NCI-H2029 treated with DMSO at 0.1 percent for 48 hours (cell line): ENCODE data around the gene PTPRN.
A peak's percentile ranks its signal among the peaks of the same experiment; 100 is the strongest.

Experiments
- DNase-seq: peaks from one replicate; lab custom pipeline; 2025; lab: John Stamatoyannopoulos, UW

Gene PTPRN

GRCh38 chr2:219308142-219309101 lies 779 bp downstream of the PTPRN start:
- no peak for DNase-seq

- DNase-seq = no peak
Observed at GRCh38 chr2:219306047-219306446, 3.2 kb downstream of the PTPRN start.

DNA sequence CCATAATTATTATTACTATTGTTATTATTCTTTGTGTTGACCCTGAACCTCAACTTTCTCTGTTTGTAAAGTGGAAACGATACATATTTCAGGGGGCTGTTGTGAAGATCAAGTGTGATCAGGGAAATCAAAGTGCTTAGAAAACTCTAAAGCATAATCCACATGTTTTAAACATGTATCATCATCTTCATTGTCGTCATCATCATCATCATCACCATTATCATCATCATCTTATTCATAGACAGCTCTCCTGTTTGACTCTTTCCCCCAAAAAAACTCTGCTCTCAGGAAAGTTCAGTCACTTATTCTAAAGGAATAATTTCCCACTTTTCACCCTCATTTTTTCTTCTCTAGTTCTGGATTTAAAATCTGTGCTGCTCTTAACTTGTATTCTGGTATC lies 5.0 kb downstream of the PTPRN start:
- no peak for DNase-seq

DNA sequence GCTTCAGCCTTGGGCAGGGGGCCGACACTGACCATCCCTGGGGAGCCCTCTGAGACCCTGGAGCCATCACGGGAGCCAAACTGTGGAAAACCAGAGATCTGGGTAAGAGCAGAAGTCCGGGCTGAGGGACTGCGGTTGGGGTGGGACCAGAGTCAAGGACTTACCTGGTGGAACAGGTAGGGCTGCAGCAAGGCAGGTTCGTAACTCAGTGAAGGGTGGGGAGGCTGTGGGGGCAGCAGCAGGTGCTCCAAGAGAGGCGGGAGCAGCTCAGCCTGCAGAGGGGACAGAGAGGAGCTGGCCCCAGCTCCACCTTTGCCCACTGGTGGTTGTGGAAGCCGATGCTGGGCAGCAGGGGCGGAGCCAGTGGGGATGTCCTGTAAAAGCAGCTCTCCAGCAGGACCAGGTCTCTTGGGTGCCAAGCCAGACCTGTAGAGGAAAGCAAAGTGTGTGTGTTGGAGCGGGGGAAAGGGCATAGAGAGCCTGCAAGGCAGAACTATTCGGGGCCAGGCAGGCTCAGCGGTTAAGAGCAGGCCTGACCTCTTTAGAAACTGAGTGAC lies 6.7 kb downstream of the PTPRN start:
- DNase-seq = no peak

DNA sequence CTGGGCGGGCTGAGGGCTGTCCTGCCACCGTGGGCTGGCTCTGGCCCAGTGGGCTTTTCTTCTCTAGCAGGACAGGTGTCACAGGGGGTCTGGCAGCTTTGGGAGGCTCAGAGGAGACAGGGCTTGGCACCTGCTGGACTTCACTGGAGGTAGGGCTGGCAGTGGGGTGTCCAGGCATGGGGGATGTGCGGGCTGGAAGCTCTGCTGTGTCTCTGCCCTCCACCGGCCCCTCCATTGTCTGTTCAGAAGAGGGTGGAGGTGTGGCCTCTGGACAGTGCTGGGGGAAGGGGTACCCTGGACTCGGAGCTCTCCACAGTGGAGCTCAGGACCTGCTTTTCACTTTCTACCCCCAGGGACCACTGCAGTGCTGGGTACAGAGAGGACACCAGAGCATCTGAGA lies 9.2 kb downstream of the PTPRN start:
- DNase-seq = no peak

DNA sequence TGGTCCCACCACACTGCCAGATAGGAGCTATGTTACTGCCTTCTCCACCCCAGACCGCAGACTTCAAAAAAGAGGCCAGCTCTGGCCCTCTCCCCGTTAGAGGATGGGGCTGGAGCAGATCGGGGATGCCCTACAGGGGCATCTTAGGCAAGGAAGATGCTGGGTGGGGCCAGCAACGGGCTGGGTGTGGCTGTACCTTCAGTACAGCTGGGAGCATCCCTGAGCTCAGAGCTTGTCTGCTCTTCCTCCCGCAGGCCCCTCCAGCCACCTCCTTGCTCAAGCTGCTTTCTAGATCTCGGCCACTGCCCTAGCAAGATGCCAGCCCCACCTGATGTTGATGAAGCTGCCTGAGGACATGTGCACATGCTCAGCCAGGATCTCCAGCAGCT lies 9.8 kb downstream of the PTPRN start:
- no peak for DNase-seq

DNA sequence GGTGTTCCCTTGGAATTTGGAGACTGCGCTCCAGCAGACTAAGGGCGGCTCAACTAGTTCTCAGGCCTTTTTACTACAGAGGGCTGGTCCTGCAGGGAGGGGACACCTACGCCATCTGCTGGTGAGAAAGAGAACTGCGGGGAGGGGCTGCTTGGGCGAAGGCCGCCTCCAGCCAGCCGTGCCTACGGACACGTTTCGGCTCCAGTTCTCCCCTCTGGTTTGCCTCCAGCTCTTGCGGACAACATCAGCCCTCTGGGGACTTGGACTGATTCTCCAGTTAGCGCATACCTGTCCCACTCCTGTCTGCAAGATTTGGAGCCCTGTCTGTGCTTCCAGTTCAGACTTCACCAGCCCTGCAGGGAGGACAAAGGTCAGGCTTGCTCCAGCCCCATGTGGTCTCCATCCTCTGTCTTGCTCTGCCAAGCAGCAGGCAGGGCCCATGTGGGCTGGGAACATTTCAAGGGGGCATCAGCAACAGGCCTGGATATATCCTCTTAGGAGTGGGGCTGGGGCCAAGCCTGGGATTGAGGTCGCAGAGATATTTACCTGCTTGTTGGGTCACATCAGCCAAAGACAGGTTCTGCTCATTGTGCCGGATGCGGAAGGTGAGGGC lies 10.3 kb downstream of the PTPRN start:
- DNase-seq = peak; percentile 45

GRCh38 chr2:219297766-219298456 lies 11.3 kb downstream of the PTPRN start:
- DNase-seq = no peak

DNA sequence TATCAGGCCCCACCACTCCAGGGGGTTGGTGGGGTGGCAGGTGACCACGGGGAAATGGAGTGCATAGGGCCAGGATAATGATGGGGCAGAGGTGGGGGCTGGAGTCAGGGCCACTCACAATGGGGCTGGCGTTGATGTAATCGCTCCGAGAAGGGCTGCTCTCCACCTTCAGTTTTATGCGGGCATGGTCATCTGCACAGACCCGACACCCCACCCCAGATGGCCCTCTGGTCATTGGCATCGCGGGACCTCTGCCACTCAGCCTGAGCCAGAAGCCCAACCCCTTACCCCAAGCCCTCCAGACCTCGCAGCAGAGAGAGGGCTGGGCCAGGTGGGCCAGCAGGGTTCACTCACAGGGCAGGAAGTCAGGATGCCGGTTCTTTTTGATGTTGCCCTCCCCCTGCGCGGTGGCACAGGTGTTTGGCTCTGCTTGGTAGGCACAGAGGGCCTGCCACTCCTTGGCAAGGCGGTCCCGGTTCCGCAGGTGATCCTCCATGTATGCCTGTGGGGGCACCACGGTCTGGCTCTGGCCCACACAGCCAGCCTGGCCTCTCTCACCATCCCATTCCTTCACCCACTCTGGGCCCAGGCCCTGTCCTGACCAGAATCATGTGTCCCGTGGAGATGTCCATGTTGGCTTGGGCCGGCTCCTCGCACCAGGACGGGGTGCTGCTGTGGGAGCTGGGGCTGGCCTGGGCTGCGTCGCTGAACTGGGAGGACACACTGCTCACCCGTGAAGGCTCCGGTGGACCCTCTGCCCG lies 12.4 kb downstream of the PTPRN start:
- DNase-seq = no peak

- DNase-seq = no peak
Observed at GRCh38 chr2:219296142-219296541, 13.1 kb downstream of the PTPRN start.

DNA sequence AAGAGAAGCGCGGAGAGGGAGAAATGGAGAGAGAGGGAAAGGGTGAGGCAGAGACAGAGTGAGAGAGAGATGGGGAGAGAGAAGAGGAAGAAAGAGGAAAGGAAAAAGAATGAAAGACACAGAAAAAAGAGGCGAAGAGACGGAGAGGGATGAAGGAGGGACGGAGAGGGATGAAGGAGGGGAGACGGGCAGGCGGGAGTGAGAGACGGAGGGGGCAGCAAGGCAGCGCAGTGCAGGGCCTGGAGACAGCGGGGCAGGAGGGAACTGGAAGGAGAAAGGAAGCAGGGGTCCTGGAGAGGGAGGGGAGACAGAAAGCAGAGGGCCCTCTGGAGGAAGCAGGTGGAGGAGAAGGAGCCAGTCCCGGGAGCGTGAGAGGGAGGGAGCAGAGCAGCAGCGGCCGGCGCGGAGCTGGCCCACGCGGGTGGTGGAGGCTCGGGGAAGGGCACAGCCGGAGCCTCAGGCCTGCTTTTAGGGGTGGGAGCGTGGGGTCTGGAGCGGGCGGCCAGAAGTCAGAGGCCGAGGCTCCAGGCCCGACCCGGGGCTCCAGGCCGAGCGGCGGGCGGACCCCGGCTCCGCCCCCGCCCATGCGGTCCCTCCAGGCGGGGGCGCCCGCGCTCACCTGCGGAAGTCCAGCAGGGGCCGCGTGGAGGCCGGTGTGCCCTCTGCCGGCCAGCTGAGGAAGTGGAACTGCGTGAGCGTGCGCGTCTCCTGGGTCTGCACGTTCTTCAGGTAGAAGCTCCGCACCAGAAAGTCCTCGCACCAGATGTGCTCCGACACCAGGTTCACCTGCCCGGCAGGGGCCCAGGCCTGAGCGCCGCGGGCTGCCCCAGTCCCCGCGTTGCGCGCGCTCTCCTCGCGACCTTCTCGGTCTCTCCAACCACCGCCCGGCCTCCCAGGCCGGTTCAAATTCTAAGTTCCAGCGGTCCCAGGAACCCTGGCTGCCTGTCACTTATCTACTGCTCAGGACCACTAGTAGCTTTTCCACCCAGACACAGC lies 14.5 kb downstream of the PTPRN start:
- peak; percentile 35 for DNase-seq

DNA sequence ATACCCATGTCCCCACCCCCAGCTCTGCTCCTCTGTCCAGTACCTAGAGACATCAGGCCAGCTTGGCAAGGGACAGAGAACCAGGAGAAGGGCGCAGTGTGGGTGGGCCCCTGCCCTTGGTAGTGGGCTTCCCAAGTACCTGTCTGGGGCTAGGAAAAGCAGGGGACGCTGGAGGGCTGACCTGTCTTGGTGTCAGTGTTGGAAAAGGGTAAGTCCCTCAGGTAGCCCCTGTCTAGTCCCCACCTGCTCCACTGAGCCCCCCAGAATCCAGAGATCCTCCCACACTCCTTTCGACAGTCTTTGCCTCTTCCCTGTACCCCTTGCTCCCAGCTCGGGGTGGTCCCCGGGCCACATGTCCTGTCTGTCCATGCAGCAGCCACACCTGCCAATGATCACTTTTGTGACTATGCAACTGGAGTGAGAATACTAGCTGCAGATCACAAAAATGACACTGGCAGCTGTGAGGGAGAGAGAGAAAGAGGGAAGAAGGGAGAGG lies 15.4 kb downstream of the PTPRN start:
- DNase-seq = no peak

GRCh38 chr2:219292616-219293015 lies 16.6 kb downstream of the PTPRN start:
- DNase-seq = no peak

DNA sequence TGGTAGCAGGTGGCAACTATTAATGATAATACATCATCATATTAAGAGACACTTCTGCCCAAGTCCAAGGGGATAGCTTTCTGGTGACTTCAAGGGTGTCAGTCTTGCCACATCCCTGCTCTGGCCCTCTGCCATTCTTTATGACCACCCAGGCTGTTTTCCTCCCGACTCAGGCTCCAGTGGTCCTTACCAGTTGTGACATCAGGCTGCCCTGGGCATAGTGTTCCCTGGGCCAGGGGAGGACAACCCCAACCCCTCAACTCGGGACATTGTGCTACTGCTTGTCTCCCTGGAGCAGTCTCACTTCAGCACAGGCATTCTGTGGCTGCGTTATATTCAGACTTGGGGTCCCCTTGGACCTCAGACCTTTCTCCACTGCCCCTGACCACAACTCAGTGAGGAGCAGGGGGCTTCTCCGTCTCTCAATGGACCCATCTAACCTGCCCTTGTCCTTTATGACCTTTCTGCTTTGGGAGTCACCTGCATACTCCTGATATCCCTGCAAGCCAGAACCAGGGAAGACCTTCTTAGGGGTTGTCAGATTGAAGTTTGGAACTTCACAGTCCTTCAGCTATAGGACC lies 17.2 kb downstream of the PTPRN start:
- no peak for DNase-seq

- DNase-seq = no peak
Observed at GRCh38 chr2:219291394-219291793, 17.8 kb downstream of the PTPRN start.

- no peak for DNase-seq
Observed at GRCh38 chr2:219290381-219291171, 18.6 kb downstream of the PTPRN start.

GRCh38 chr2:219289537-219290361 lies 19.5 kb downstream of the PTPRN start:
- no peak for DNase-seq

- no peak for DNase-seq
Observed at GRCh38 chr2:219289195-219289536, 20.0 kb downstream of the PTPRN start.
